GM18508 (cell line): Measurements from ENCODE around the gene DUS4L.

Experiments used
- ATAC-seq: cut with Tn5 transposase; IDR thresholded peaks from one replicate; pipeline ENCODE4 v1.9.1; 2021; ENCODE audit warnings: moderate number of reproducible peaks; ENCODE audit not compliant: insufficient read depth, unreplicated experiment

DUS4L gene

GRCh38 chr7:107613439-107613838 is 49.7 kb downstream of the DUS4L start:
- ATAC-seq: no peak

GRCh38 chr7:107613948-107614347 is 50.2 kb downstream of the DUS4L start:
- ATAC-seq: no peak

DNA sequence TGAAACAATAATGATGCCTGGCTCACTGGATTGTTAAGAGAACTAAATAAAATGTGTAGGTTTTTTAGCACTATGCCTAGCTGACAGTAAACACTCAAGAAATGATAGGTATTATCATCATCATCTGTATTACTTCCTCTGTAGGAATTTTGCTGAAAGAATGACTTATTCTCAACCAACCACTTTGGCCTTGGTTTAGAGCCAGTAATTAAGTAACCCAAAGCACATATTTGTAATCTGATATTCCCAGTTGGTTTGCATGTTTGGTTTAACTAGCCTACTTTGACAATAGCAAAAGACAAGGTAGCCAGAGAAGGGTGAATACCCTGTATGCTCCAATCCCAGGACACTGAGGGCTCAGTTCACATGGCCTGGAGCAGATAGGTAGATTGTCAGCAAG is 50.7 kb downstream of the DUS4L start:
- no peak for ATAC-seq

- ATAC-seq: no peak
Observed at GRCh38 chr7:107615910-107616680, 52.3 kb downstream of the DUS4L start.

GRCh38 chr7:107622429-107622828 is 58.7 kb downstream of the DUS4L start:
- no peak for ATAC-seq

DNA sequence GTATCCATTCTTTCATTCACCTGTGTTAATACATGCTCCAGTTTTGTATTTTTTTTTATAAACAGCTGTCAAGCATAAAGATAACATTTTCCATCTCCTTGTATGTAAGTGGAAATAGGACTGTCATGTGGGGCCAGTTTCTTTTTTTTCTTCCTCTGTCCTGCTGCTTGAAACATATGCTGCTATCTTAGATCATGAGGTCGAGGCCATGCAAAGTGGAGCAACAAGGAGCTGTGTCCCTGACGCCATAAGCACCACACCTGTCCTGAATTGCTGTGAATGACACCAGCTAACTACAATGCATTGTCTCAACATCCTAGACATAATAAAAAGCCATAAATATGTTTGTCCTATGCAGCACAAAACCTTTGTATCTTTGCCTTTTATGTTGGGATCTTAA is 59.1 kb downstream of the DUS4L start:
- no peak for ATAC-seq

DNA sequence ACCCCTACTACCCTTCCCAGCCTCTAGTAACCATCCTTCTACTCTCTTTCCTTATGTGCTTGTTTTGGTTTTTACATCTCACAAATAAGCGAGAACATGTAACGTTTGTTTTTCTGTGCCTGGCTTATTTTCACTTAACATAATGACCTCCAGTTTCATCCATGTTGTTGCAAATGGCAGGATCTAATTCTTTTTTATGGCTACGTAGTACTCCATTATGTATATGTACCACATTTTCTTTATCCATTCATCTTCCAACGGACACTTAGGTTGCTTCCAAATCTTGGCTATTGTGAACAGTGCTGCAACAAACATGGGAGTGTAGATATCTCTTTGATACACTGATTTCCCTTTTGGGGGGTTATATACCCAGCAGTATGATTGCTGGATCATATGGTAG is 63.2 kb downstream of the DUS4L start:
- ATAC-seq: no peak
